K562 (cell line): Measurements from ENCODE around the gene STEAP3. TPM values are rescaled to one million over a fixed set of nuclear protein-coding genes. Genes with fewer than 3 reads are reported as not detected.

Experiments
- ATAC-seq: fragments of 200-7000 bp; cut with Tn5 transposase; 3 replicates; pipeline ENCODE4 v1.9.1; 2020; ENCODE audit warnings: moderate library complexity
- BruUV-seq: library from RNA; stranded (reverse); fragments of 400-500 nt; replicated peaks from 2 replicates; lab custom pipeline; 2021; lab: Mats Ljungman, UMichigan
- CTCF ChIA-PET: fragments of 300-600 bp; formaldehyde crosslinking; extraction: SDS; loops from one replicate; lab custom pipeline; 2021; ENCODE audit warnings: low intra/inter-chr PET ratio; lab: Yijun Ruan, JAX
- POLR2A ChIA-PET: fragments of 300-600, 350-650 bp; sonication (Branson Sonifier 250); formaldehyde crosslinking; extraction: SDS; loops from one replicate; lab custom pipeline; 2021; ENCODE audit warnings: antibody characterized with exemption, inconsistent platforms; lab: Yijun Ruan, JAX
- DNase-seq, 4 experiments: peaks; one replicate each; pipeline versions ENCODE4 v3.0.0 to v3.0.0-alpha.2; 2011 to 2018; ENCODE audit warnings: low spot score in 3 of 4, mixed read lengths in 3 of 4; ENCODE audit errors: extremely low read depth in 1 of 4
- FAIRE-seq: peaks from 2 replicates; lab custom pipeline; 2011; peaks lifted over from hg19 to GRCh38; lab: Jason Lieb, UNC
- H2AFZ ChIP-seq: 2 replicates; pipeline ENCODE4 v1.6.0; 2011; ENCODE audit warnings: low read depth, low read length, control low read depth, inconsistent platforms
- H3K27ac ChIP-seq: fragments of 200-600 bp; 3 replicates; pipeline ENCODE4 v1.8.0; 2011; ENCODE audit warnings: low read depth, mild to moderate bottlenecking, control low read depth, inconsistent platforms, low read length, moderate library complexity, mixed read lengths; ENCODE audit errors: extremely low read depth
- H3K27me3 ChIP-seq, 2 experiments: fragments of 300-600 bp in 1 of 2; 2 replicates in 1 of 2; 3 replicates in 1 of 2; pipeline versions ENCODE4 v1.6.0 to v1.8.0; 2011; ENCODE audit warnings: inconsistent platforms in 2 of 2, low read length in 2 of 2, mild to moderate bottlenecking in 1 of 2, mixed read lengths in 1 of 2, moderate library complexity in 1 of 2; ENCODE audit not compliant: control insufficient read depth in 2 of 2, insufficient read depth in 2 of 2
- H3K36me3 ChIP-seq: fragments of 300-600 bp; 3 replicates; pipeline ENCODE4 v1.8.0; 2011; ENCODE audit warnings: mild to moderate bottlenecking, low read length, inconsistent platforms; ENCODE audit not compliant: control insufficient read depth, insufficient read depth
- H3K4me1 ChIP-seq, 2 experiments: fragments of 200-600 bp in 1 of 2; replicated peaks in 1 of 2; 2 replicates in 1 of 2; 3 replicates in 1 of 2; pipeline versions ENCODE4 v1.5.1 to v1.8.0; 2011; ENCODE audit warnings: inconsistent platforms in 2 of 2, low read length in 2 of 2, mild to moderate bottlenecking in 1 of 2, mixed read lengths in 1 of 2, moderate library complexity in 1 of 2; ENCODE audit not compliant: control insufficient read depth in 2 of 2, insufficient read depth in 2 of 2
- H3K4me2 ChIP-seq: 2 replicates; pipeline ENCODE4 v1.6.1; 2011; ENCODE audit warnings: low read length, control low read depth, inconsistent platforms, mixed read lengths; ENCODE audit not compliant: insufficient read depth
- H3K4me3 ChIP-seq: fragments of 200-600 bp; sonication (generic), shearing (Covaris generic); 2 replicates; pipeline ENCODE4 v1.5.1; 2016; ENCODE audit warnings: control low read depth, inconsistent platforms
- H3K79me2 ChIP-seq: fragments of 200-600 bp; 3 replicates; pipeline ENCODE4 v1.8.0; 2011; ENCODE audit warnings: low read length, inconsistent platforms; ENCODE audit not compliant: control insufficient read depth, insufficient read depth
- H3K9ac ChIP-seq, 2 experiments: 2 replicates each; pipeline versions ENCODE4 v1.6.0 to v1.6.1; 2011; ENCODE audit warnings: low read depth in 2 of 2, low read length in 2 of 2, control low read depth in 1 of 2, inconsistent platforms in 1 of 2, mild to moderate bottlenecking in 1 of 2, mixed read lengths in 1 of 2; ENCODE audit not compliant: insufficient read depth in 1 of 2
- H3K9me1 ChIP-seq: one replicate; pipeline ENCODE4 v1.6.0; 2011; ENCODE audit warnings: inconsistent platforms, mild to moderate bottlenecking, low read length, moderate library complexity; ENCODE audit not compliant: control insufficient read depth, insufficient read depth
- H3K9me3 ChIP-seq: replicated peaks from 2 replicates; pipeline ENCODE4 v1.5.1; 2011; ENCODE audit warnings: low read depth, low read length, inconsistent platforms; ENCODE audit not compliant: control insufficient read depth, insufficient read depth
- H4K20me1 ChIP-seq: replicated peaks from 2 replicates; pipeline ENCODE4 v1.6.1; 2011; ENCODE audit warnings: low read length, inconsistent platforms, mixed read lengths; ENCODE audit not compliant: control insufficient read depth, insufficient read depth
- BRD4 ChIP-seq: fragments of 200-600 bp; sonication (generic); IDR thresholded peaks from 2 replicates; pipeline ENCODE4 v1.6.1; 2017; ENCODE audit warnings: inconsistent platforms
- CBX1 ChIP-seq: sonication (generic); IDR thresholded peaks from 2 replicates; pipeline ENCODE4 v1.6.1; 2016; ENCODE audit warnings: antibody characterized with exemption, low read depth, mild to moderate bottlenecking
- KLF6 ChIP-seq: fragments of 250-450 bp; sonication (Bioruptor Pico); IDR thresholded peaks from 2 replicates; pipeline ENCODE4 v1.4.0; 2020; ENCODE audit warnings: mild to moderate bottlenecking, moderate library complexity, borderline replicate concordance
- LARP7 ChIP-seq: fragments of 450-650 bp; IDR thresholded peaks from 2 replicates; pipeline ENCODE4 v1.6.1; 2016
- TRIM25 ChIP-seq: fragments of 450-650 bp; IDR thresholded peaks from 2 replicates; pipeline ENCODE4 v1.7.0; 2016; ENCODE audit warnings: borderline replicate concordance
- ZNF174 ChIP-seq: fragments of 250-450 bp; sonication (Bioruptor Pico); IDR thresholded peaks from 2 replicates; pipeline ENCODE4 v1.4.0; 2020; ENCODE audit warnings: mild to moderate bottlenecking
- ZNF316 ChIP-seq: fragments of 450-650 bp; IDR thresholded peaks from 2 replicates; pipeline ENCODE4 v1.6.1; 2016
- WGBS: fragments of 100-300 bp; shearing (Covaris generic); methylation state at CpG from one replicate; pipeline ENCODE4 v1.1.6; 2016; ENCODE audit warnings: low coverage, mixed read lengths; ENCODE audit not compliant: insufficient coverage; ENCODE audit errors: missing lambda C conversion rate; 5-methylcytosine and 5-hydroxymethylcytosine counted together
- in situ Hi-C: fragments of 300-500 bp; cut with MboI; formaldehyde crosslinking; loops from 4 replicates; pipeline ENCODE4 v1.15.0; 2018; ENCODE audit warnings: inconsistent platforms, mixed read lengths
- intact Hi-C: fragments of 100-400 bp; cut with micrococcal nuclease; formaldehyde crosslinking; loops from 2 replicates; pipeline ENCODE4 v1.14.2; 2022
- polyA plus RNA-seq, 8 experiments: library from polyadenylated mRNA; depleted of rRNA in 4 of 8; stranded (reverse) in 5 of 8; unstranded in 3 of 8; fragments of >200 nt; fragmentation: Nextera tagmentation in 2 of 8; fragmentation: Illumina TruSeq in 1 of 8; extraction: Ambion mirVana in 2 of 8; extraction: Trizol in 1 of 8; gene quantifications; 2 replicates each; pipeline versions ENCODE4 v1.2.1 to v1.2.3, GENCODE V29; 2011 to 2014; ENCODE audit warnings: inconsistent platforms in 1 of 8, missing spikeins in 1 of 8
- total RNA-seq, 7 experiments: library from RNA; depleted of rRNA in 6 of 7; stranded (reverse); fragments of >200 nt in 6 of 7; fragmentation: Illumina TruSeq in 2 of 7; extraction: Trizol in 2 of 7; gene quantifications; 2 replicates each; pipeline versions ENCODE4 v1.2.1 to v1.2.3, GENCODE V29; 2011 to 2021; ENCODE audit warnings: low replicate concordance in 1 of 7
- TF ChIP-seq, protein P1 (sequence below): sonication (generic); formaldehyde crosslinking; IDR thresholded peaks from 2 replicates; pipeline ENCODE4 v1.8.1; 2022; ENCODE audit warnings: missing genetic modification reagents

Gene STEAP3
- total and polyA plus RNA-seq, 9 of the 15 experiments (the other 6 are each of a cell fraction or from before 2014, with no cell fraction given) = 1.8 to 31.6 (median 9.0) TPM

GRCh38 chr2:119283873-119284331, 60.3 kb downstream of the STEAP3 start:
- no peak for TF ChIP-seq TRIM25
- TF ChIP-seq BRD4 = no peak
- TF ChIP-seq LARP7 = no peak
- no peak for TF ChIP-seq CBX1
- TF ChIP-seq KLF6 (CRISPR knock-in tag) = no peak
- TF ChIP-seq, protein P1, sequence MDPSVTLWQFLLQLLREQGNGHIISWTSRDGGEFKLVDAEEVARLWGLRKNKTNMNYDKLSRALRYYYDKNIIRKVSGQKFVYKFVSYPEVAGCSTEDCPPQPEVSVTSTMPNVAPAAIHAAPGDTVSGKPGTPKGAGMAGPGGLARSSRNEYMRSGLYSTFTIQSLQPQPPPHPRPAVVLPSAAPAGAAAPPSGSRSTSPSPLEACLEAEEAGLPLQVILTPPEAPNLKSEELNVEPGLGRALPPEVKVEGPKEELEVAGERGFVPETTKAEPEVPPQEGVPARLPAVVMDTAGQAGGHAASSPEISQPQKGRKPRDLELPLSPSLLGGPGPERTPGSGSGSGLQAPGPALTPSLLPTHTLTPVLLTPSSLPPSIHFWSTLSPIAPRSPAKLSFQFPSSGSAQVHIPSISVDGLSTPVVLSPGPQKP (CRISPR knock-in tag) = no peak
- TF ChIP-seq ZNF316 = no peak
- no peak for TF ChIP-seq ZNF174
- intact Hi-C loops (no loop called here), in situ Hi-C loops (loop anchor here (25.0 kb wide), 2 partner anchors 272 to 397 kb away; no protein-coding TSS in a partner anchor)
- ATAC-seq (no peak), DNase-seq (no peak), FAIRE-seq (no peak)
- Histone ChIP-seq H3K4me2 (no peak overlapping the region), H3K9me1 (no peaks in the 10 kb centered on the region), H4K20me1 (no peaks in the 10 kb centered on the region), H3K27ac (no peak overlapping the region), H3K9me3 (no peaks in the 10 kb centered on the region), H3K4me1 (no peaks in the 10 kb centered on the region; a peak in 3 of 5 replicates), H3K36me3 (no peaks in the 10 kb centered on the region), H2AFZ (no peak overlapping the region), H3K27me3 (peaks cover 20 to 45% of the 10 kb centered on the region in 2 experiments; a peak in 4 of 5 replicates), H3K9ac (no peak overlapping the region), H3K79me2 (no peaks in the 10 kb centered on the region), H3K4me3 (no peak overlapping the region)
- CTCF ChIA-PET = interaction anchor here (0.7 kb wide), 1 partner anchor 46 kb away, joined by 4 read pairs; no protein-coding TSS in a partner anchor
- POLR2A ChIA-PET = no interaction called here
- no TSS peak for BruUV-seq
- 12% methylated on average over 10 of the region's 10 CpGs for WGBS
